ENCODE results near the gene URI1. TPM values are rescaled to one million over a fixed set of nuclear protein-coding genes. Genes with fewer than 3 reads are reported as not detected.
"Not testable (repeated sequence)": the region's sequence is repeated elsewhere in the genome, so short reads cannot be mapped to it uniquely, and the experiment has no call there.

The URI1 gene
- total RNA-seq, 1 donor from 2014 or later: 101 TPM

DNA sequence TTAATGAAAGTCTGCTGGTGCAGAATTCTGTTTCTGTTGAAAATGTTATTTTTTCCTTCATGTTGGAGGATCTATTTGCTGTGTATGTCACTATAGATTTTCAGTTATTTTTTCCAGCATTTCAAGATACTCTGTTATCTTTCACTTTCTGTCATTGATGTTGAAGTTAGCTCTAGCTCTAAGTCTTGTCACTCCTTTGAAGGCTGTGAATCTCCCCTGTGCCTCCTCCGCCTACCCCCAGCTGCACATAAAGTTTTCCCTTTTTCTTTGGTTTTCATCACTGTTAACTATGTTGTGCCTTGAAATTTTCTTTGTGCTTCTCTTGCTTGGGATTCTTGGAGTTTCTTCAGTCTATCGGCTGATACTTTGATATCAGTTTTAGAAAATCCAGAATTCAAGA is 20.8 kb downstream of the URI1 start:
- DNase-seq (ENCODE audit: low read depth) (no peak), FAIRE-seq (no peak)
- no peaks in the 10 kb centered on the region for H3K36me3 ChIP-seq (ENCODE audit: control insufficient read depth, insufficient read depth, low read length)
- H3K4me3 ChIP-seq (ENCODE audit: low read depth, low read length): no peak overlapping the region
- no peaks in the 10 kb centered on the region for H3K27me3 ChIP-seq (ENCODE audit: control insufficient read depth, insufficient read depth, low read length)
- TF ChIP-seq, protein P1, sequence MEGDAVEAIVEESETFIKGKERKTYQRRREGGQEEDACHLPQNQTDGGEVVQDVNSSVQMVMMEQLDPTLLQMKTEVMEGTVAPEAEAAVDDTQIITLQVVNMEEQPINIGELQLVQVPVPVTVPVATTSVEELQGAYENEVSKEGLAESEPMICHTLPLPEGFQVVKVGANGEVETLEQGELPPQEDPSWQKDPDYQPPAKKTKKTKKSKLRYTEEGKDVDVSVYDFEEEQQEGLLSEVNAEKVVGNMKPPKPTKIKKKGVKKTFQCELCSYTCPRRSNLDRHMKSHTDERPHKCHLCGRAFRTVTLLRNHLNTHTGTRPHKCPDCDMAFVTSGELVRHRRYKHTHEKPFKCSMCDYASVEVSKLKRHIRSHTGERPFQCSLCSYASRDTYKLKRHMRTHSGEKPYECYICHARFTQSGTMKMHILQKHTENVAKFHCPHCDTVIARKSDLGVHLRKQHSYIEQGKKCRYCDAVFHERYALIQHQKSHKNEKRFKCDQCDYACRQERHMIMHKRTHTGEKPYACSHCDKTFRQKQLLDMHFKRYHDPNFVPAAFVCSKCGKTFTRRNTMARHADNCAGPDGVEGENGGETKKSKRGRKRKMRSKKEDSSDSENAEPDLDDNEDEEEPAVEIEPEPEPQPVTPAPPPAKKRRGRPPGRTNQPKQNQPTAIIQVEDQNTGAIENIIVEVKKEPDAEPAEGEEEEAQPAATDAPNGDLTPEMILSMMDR (IDR thresholded peaks at IDR 0.05; ENCODE audit: insufficient read depth, low read length, severe bottlenecking): no peak

DNA sequence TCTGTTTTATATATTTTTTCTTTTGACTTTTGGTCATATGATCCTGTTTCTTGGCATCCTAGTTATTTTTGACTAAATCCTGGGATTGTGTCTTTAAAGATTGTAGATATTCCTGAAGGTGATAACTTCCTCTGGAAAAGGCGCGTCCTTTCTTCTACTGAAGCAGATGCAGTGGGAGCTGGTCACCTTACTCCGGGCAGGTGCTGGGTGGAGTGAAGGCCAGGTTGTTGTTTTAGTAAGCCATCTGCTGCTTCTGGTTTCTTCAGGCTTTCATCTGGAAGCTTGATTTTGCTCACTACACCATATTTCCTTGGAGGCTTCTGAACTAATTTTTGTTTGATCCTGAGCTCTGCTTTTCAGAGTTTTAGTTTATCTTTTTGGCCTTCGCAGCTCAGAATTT is 21.5 kb downstream of the URI1 start:
- Histone ChIP-seq H3K27me3 (ENCODE audit: control insufficient read depth, insufficient read depth, low read length) (no peaks in the 10 kb centered on the region), H3K36me3 (ENCODE audit: control insufficient read depth, insufficient read depth, low read length) (no peaks in the 10 kb centered on the region), H3K4me3 (ENCODE audit: low read depth, low read length) (no peak overlapping the region)
- TF ChIP-seq, protein P1 (IDR thresholded peaks at IDR 0.05; ENCODE audit: insufficient read depth, low read length, severe bottlenecking): no peak
- FAIRE-seq: no peak
- no peak for DNase-seq (ENCODE audit: low read depth)

DNA sequence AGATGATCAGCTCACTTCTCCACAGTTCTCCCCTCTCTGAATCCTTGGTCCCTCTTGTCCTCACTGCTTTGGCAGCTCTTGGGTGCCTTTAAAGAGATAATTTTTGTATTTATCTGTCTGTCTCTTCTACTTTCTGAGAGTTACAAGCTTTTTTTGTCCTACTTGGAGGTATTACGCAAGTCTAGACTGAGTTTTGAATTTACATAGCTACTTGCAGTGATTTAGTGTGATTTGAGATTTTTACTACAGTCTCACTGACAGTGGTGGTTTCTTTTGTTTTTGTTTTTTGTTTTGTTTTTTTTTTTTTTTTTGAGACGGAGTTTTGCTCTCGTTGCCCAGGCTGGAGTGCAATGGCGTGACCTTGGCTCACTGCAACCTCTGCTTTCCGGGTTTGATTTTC is 22.1 kb downstream of the URI1 start:
- DNase-seq (ENCODE audit: low read depth): no peak
- no peak for FAIRE-seq
- TF ChIP-seq, protein P1 (IDR thresholded peaks at IDR 0.05; ENCODE audit: insufficient read depth, low read length, severe bottlenecking): no peak
- no peaks in the 10 kb centered on the region for H3K27me3 ChIP-seq (ENCODE audit: control insufficient read depth, insufficient read depth, low read length)
- H3K36me3 ChIP-seq (ENCODE audit: control insufficient read depth, insufficient read depth, low read length): no peaks in the 10 kb centered on the region
- H3K4me3 ChIP-seq (ENCODE audit: low read depth, low read length): no peak overlapping the region

DNA sequence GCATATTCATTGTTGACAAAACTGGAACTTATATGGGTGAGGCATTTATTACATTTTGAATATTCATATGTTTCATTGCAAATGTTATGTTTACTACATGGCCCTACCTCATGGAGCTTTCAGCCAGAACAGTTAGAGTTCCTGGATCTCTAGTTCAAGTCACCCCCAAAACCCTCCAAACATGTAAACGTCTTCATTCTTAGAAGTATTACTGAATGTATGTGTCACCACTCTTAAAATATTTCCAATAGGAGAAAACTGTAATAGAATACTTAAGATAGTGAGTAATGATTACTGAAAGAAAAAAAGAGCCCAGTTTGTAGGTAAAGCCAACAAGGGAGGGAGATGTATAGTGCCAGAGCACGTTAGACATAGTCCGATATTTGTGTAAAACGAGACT is 23.5 kb downstream of the URI1 start:
- FAIRE-seq: no peak
- no peak overlapping the region for H3K4me3 ChIP-seq (ENCODE audit: low read depth, low read length)
- TF ChIP-seq, protein P1 (IDR thresholded peaks at IDR 0.05; ENCODE audit: insufficient read depth, low read length, severe bottlenecking): no peak
- peak; percentile 81 for DNase-seq (ENCODE audit: low read depth)
- no peaks in the 10 kb centered on the region for H3K27me3 ChIP-seq (ENCODE audit: control insufficient read depth, insufficient read depth, low read length)
- H3K36me3 ChIP-seq (ENCODE audit: control insufficient read depth, insufficient read depth, low read length): no peaks in the 10 kb centered on the region

DNA sequence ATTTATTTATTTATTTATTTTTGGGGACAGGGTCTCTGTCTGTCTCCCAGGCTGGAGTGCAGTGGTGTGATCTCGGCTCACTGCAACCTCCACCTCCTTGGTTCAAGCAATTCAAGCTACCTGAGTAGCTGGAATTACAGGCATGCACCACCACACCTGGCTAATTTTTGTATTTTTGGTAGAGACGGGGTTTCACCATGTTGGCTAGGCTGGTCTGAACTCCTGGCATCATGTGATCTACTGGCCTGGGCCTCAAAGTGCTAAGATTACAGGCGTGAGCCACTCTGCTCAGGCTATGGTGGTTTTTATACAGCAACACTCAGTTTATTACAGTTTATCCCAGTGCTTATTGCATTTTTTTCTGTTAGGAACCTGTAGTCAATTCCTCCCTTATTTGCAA is 24.1 kb downstream of the URI1 start:
- not testable (repeated sequence) for DNase-seq (ENCODE audit: low read depth); H3K27me3 ChIP-seq (ENCODE audit: control insufficient read depth, insufficient read depth, low read length); FAIRE-seq; H3K4me3 ChIP-seq (ENCODE audit: low read depth, low read length); H3K36me3 ChIP-seq (ENCODE audit: control insufficient read depth, insufficient read depth, low read length)

DNA sequence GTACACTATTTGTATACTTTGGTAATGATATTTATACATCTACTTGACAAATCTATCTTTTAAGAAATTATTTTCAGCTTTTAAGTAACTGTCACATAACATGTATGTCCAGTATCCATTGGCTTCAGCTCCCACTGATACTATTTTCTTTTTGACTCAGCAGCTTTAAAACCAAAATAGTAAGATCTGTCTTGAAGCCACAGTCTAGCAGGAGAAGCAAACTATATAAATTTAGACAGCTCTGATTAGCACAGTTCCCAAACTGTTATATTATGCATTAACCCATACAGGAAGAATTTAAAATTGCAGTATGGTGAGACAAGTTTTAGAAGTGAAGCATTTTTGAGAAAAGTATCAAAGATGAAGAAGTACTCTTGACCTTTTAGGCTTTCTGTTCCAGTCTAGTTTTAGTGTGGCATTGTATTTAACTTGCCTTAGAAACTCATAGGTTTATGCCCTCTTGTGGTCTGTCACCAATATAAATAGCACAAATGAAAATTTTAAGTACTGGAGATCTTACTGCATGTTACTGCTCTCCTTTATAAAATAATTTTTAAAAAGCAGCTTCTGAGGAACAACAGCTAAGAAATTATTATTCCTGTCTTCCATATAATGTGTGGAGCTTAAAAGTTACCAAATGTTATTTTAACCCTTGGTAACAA is 24.7 kb downstream of the URI1 start:
- Histone ChIP-seq H3K36me3 (ENCODE audit: control insufficient read depth, insufficient read depth, low read length) (no peaks in the 10 kb centered on the region), H3K4me3 (ENCODE audit: low read depth, low read length) (no peak overlapping the region), H3K27me3 (ENCODE audit: control insufficient read depth, insufficient read depth, low read length) (no peaks in the 10 kb centered on the region)
- TF ChIP-seq, protein P1 (IDR thresholded peaks at IDR 0.05; ENCODE audit: insufficient read depth, low read length, severe bottlenecking): peak; percentile 22
- DNase-seq (ENCODE audit: low read depth) (peak; percentile 25), FAIRE-seq (no peak)
